Bronchial epithelial cell (primary cell): ENCODE measurements around the gene C19orf53. TPM values are rescaled to one million over a fixed set of nuclear protein-coding genes. Genes with fewer than 3 reads are reported as not detected.

Experiments
- DNase-seq: peaks from one replicate; pipeline ENCODE4 v3.0.0-alpha.2; 2010; ENCODE audit warnings: low read depth
- FAIRE-seq: peaks from 2 replicates; lab custom pipeline; 2011; peaks lifted over from hg19 to GRCh38; lab: Jason Lieb, UNC
- H3K27me3 ChIP-seq: 2 replicates; pipeline ENCODE4 v1.5.1; 2011; ENCODE audit warnings: low read length; ENCODE audit not compliant: control insufficient read depth, insufficient read depth
- H3K36me3 ChIP-seq: 2 replicates; pipeline ENCODE4 v1.5.1; 2011; ENCODE audit warnings: low read length; ENCODE audit not compliant: control insufficient read depth, insufficient read depth
- H3K4me3 ChIP-seq: 2 replicates; pipeline ENCODE4 v1.5.1; 2011; ENCODE audit warnings: mild to moderate bottlenecking, low read depth, low read length, control low read depth
- total RNA-seq: library from RNA; depleted of rRNA; stranded (reverse); fragments of >200 nt; gene quantifications from 2 replicates; pipeline ENCODE4 v1.2.1, GENCODE V29; 2014
- TF ChIP-seq, protein P1 (sequence below): IDR thresholded peaks from 2 replicates; pipeline ENCODE4 v1.5.1; 2011; ENCODE audit warnings: mild to moderate bottlenecking, moderate library complexity, low read length, control low read depth, inconsistent platforms; ENCODE audit not compliant: insufficient read depth, severe bottlenecking

C19orf53 gene
- total RNA-seq, 1 donor from 2014 or later: 55.5 TPM

DNA sequence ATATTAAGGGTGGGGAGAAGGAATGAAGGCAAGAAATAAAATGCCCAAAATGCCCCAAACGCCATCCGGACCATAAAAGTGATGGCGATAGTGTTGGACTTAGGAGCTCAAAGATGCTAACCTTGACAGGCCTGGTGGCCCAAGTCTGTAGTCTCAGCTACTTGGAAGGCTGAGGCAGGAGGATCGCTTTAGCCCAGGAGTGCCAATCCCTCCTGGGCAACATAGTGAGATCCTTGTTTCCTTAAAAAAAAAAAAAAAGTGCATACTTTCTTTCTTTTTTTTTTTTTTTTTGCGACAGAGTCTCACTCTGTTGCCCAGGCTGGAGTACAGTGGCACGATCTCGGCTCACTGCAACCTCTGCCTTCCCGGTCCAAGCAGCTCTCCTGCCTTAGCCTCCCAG, 41.9 kb upstream of the C19orf53 start:
- TF ChIP-seq, protein P1, sequence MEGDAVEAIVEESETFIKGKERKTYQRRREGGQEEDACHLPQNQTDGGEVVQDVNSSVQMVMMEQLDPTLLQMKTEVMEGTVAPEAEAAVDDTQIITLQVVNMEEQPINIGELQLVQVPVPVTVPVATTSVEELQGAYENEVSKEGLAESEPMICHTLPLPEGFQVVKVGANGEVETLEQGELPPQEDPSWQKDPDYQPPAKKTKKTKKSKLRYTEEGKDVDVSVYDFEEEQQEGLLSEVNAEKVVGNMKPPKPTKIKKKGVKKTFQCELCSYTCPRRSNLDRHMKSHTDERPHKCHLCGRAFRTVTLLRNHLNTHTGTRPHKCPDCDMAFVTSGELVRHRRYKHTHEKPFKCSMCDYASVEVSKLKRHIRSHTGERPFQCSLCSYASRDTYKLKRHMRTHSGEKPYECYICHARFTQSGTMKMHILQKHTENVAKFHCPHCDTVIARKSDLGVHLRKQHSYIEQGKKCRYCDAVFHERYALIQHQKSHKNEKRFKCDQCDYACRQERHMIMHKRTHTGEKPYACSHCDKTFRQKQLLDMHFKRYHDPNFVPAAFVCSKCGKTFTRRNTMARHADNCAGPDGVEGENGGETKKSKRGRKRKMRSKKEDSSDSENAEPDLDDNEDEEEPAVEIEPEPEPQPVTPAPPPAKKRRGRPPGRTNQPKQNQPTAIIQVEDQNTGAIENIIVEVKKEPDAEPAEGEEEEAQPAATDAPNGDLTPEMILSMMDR: no peak
- Histone ChIP-seq H3K27me3 (no peaks in the 10 kb centered on the region), H3K36me3 (no peaks in the 10 kb centered on the region), H3K4me3 (no peak overlapping the region)
- no peak for DNase-seq
- no peak for FAIRE-seq

DNA sequence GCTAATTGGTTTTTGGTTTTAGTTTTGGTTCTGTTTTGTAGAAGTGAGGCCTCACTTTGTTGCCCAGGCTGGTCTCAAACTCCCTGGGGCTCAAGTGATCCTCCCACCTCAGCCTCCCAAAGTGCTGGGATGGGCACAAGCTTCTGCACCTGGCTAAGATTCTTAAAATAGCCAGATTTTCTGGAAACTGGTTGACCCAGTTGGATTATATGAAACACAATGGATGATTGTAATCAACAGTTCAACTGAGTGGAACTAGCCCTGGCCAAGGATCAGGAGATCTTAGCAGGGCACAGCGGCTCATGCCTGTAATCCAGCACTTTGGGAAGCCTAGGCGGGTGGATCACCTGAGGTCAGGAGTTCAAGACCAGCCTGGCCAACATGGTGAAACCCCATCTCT, 39.5 kb upstream of the C19orf53 start:
- Histone ChIP-seq H3K36me3 (no peaks in the 10 kb centered on the region), H3K27me3 (no peaks in the 10 kb centered on the region), H3K4me3 (no peak overlapping the region)
- TF ChIP-seq, protein P1: no peak
- FAIRE-seq (no peak), DNase-seq (no peak)

DNA sequence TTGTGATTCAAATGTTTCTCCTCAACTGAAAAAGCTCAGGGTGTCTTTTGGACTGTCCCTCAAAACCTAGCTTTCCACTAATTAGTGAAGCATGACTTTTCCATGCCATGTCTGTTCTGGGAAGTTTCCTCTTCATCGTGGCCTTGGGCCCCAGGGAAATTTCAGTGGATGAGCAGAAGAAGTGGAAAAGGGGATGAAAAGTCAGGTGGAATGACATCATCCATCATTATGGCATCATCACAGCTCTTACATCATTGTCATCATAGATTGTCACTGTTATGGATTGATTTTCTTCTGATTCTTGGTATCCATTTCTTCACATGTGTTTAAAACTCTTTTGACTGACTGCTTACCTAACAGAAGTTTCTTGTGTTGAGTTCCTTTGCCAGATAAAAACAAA, 36.2 kb upstream of the C19orf53 start:
- FAIRE-seq: no peak
- no peak for DNase-seq
- TF ChIP-seq, protein P1: no peak
- H3K36me3 ChIP-seq: no peaks in the 10 kb centered on the region
- no peak overlapping the region for H3K4me3 ChIP-seq
- H3K27me3 ChIP-seq: no peaks in the 10 kb centered on the region

DNA sequence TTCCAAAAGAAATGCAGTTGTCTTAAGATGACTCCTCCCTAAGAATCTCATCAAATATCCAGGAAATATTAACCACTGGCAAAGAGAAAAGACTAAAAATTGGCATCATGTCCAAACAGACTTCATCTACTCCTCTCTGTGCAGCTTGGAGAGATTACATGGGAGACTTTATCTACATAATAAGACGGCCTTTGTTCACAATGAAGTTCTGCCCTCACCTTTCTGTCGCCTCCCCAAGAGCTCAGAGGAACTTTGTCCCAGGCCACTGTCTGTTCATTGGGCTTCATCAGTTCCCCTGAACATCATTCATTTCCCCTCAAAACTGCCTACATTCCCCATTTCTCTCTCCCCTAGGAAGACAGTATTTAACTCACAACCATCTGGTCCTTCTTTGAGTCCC, 32.4 kb upstream of the C19orf53 start:
- H3K27me3 ChIP-seq: no peaks in the 10 kb centered on the region
- TF ChIP-seq, protein P1: no peak
- H3K4me3 ChIP-seq: no peak overlapping the region
- H3K36me3 ChIP-seq: no peaks in the 10 kb centered on the region
- FAIRE-seq (no peak), DNase-seq (no peak)

DNA sequence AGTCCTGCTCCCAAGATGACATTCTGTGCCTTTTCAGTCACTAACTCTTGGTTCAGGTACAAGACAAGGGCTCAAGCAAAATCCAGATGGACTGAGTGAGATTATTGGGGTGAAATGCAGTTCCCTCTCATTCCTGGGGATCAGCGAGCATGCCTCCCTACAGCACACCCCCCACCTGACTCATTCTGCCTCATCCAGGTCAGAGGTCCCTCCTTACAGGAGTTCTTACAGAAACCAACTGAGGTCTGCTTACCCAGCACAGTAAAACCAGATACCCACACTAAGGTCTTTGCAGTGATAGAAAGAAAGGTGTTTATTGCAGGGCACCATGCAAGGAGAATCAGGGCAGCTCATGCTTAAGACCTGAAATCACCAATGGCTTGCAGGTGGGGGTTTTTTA, 31.5 kb upstream of the C19orf53 start:
- no peak overlapping the region for H3K4me3 ChIP-seq
- DNase-seq: peak; percentile 35
- no peaks in the 10 kb centered on the region for H3K36me3 ChIP-seq
- FAIRE-seq: no peak
- no peaks in the 10 kb centered on the region for H3K27me3 ChIP-seq
- TF ChIP-seq, protein P1: no peak

DNA sequence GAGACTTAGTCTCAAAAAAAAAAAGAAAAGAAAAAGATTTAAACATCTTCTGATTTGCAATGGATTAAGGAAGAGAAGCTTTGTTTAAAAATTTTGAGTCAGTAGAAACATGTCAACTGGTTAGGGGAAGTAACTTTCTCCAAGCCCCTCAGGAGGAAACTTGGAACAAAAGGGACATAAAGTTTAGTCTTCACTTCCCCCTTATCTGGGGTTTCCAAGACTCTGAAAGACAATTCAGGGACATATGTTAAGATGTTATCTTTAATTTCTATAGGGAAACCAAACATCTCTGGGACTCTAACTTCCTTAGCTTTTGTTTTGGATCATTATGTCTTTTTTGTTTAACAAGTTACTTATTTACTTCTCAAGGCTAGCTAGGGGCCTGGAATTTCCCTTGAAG, 30.1 kb upstream of the C19orf53 start:
- Histone ChIP-seq H3K4me3 (no peak overlapping the region), H3K36me3 (no peaks in the 10 kb centered on the region), H3K27me3 (no peaks in the 10 kb centered on the region)
- no peak for FAIRE-seq
- DNase-seq: no peak
- TF ChIP-seq, protein P1: no peak
